Measurements from ENCODE around the gene STX8. TPM values are rescaled to one million over a fixed set of nuclear protein-coding genes. Genes with fewer than 3 reads are reported as not detected.

Gene STX8
- total RNA-seq, 1 donor from 2014 or later: 61.6 TPM

GRCh38 chr17:9226130-9226793 is 349.4 kb downstream of the STX8 start:
- Mint-ChIP-seq H3K36me3 (ENCODE audit: unreplicated experiment) (no peaks in the 10 kb centered on the region), H3K9me3 (ENCODE audit: unreplicated experiment) (no peaks in the 10 kb centered on the region), H3K27me3 (ENCODE audit: unreplicated experiment) (peaks cover 8% of the 10 kb centered on the region), H3K4me3 (ENCODE audit: unreplicated experiment) (no peak overlapping the region), H3K27ac (ENCODE audit: unreplicated experiment) (no peak overlapping the region), H3K4me1 (ENCODE audit: unreplicated experiment) (peaks cover 5% of the 10 kb centered on the region)
- no peak for TF ChIP-seq CTCF (IDR thresholded peaks at IDR 0.05)
- DNase-seq (ENCODE audit: extremely low spot score, unreplicated experiment): no peak

- no peak for DNase-seq (ENCODE audit: extremely low spot score, unreplicated experiment)
- TF ChIP-seq CTCF (IDR thresholded peaks at IDR 0.05): peak; percentile 5
- Mint-ChIP-seq H3K27ac (ENCODE audit: unreplicated experiment) (no peak overlapping the region), H3K9me3 (ENCODE audit: unreplicated experiment) (no peaks in the 10 kb centered on the region), H3K4me3 (ENCODE audit: unreplicated experiment) (no peak overlapping the region), H3K27me3 (ENCODE audit: unreplicated experiment) (peaks cover 8% of the 10 kb centered on the region), H3K36me3 (ENCODE audit: unreplicated experiment) (no peaks in the 10 kb centered on the region), H3K4me1 (ENCODE audit: unreplicated experiment) (peaks cover 5% of the 10 kb centered on the region)
Observed at GRCh38 chr17:9225305-9226101, 350.1 kb downstream of the STX8 start.

GRCh38 chr17:9224485-9224884 is 351.1 kb downstream of the STX8 start:
- no peaks in the 10 kb centered on the region for H3K4me1 Mint-ChIP-seq (ENCODE audit: unreplicated experiment)
- no peak for DNase-seq (ENCODE audit: extremely low spot score, unreplicated experiment)
- no peak for TF ChIP-seq CTCF (IDR thresholded peaks at IDR 0.05)
- H3K36me3 Mint-ChIP-seq (ENCODE audit: unreplicated experiment): no peaks in the 10 kb centered on the region
- H3K9me3 Mint-ChIP-seq (ENCODE audit: unreplicated experiment): no peaks in the 10 kb centered on the region
- H3K27ac Mint-ChIP-seq (ENCODE audit: unreplicated experiment): no peak overlapping the region
- H3K4me3 Mint-ChIP-seq (ENCODE audit: unreplicated experiment): no peak overlapping the region
- peaks cover 2% of the 10 kb centered on the region for H3K27me3 Mint-ChIP-seq (ENCODE audit: unreplicated experiment)

GRCh38 chr17:9223531-9223930 is 352.1 kb downstream of the STX8 start:
- DNase-seq (ENCODE audit: extremely low spot score, unreplicated experiment): no peak
- no peaks in the 10 kb centered on the region for H3K9me3 Mint-ChIP-seq (ENCODE audit: unreplicated experiment)
- no peak overlapping the region for H3K27ac Mint-ChIP-seq (ENCODE audit: unreplicated experiment)
- no peaks in the 10 kb centered on the region for H3K4me1 Mint-ChIP-seq (ENCODE audit: unreplicated experiment)
- H3K4me3 Mint-ChIP-seq (ENCODE audit: unreplicated experiment): no peak overlapping the region
- no peaks in the 10 kb centered on the region for H3K36me3 Mint-ChIP-seq (ENCODE audit: unreplicated experiment)
- no peak for TF ChIP-seq CTCF (IDR thresholded peaks at IDR 0.05)
- no peaks in the 10 kb centered on the region for H3K27me3 Mint-ChIP-seq (ENCODE audit: unreplicated experiment)

GRCh38 chr17:9221922-9222180 is 353.8 kb downstream of the STX8 start:
- Mint-ChIP-seq H3K27ac (ENCODE audit: unreplicated experiment) (no peak overlapping the region), H3K36me3 (ENCODE audit: unreplicated experiment) (peaks cover 3% of the 10 kb centered on the region), H3K4me1 (ENCODE audit: unreplicated experiment) (peaks cover 13% of the 10 kb centered on the region), H3K4me3 (ENCODE audit: unreplicated experiment) (no peak overlapping the region), H3K9me3 (ENCODE audit: unreplicated experiment) (peaks cover 3% of the 10 kb centered on the region), H3K27me3 (ENCODE audit: unreplicated experiment) (no peaks in the 10 kb centered on the region)
- no peak for TF ChIP-seq CTCF (IDR thresholded peaks at IDR 0.05)
- no peak for DNase-seq (ENCODE audit: extremely low spot score, unreplicated experiment)
